ENCODE data around the gene SLC8A1.

DNA sequence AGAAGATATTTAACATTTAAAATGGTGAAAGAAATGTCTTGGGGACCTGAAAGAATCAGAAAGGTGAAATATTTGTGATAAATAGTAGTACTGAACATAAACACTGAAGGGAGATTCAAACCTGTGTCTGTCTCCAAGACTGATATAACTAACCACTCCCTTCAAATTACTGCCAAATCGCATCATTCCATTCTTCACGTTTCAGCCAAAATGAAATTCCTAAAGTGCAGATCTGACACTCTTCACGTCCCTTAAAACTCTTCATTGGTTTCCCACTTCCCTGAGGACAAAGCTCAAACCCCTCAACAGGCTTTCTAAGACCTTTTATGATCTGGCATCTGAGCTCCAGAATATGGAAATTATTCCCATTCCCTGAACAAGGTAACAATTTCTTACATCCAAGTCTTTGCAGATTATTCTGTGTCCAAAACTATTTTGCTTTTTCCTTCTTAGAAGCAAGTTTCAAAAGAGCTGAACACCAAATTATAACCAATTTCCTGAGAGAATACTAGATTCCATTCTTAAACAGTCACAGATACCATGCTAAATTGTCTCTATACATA is 18.9 kb downstream of the SLC8A1 start:
- TF ChIP-seq, protein P1, sequence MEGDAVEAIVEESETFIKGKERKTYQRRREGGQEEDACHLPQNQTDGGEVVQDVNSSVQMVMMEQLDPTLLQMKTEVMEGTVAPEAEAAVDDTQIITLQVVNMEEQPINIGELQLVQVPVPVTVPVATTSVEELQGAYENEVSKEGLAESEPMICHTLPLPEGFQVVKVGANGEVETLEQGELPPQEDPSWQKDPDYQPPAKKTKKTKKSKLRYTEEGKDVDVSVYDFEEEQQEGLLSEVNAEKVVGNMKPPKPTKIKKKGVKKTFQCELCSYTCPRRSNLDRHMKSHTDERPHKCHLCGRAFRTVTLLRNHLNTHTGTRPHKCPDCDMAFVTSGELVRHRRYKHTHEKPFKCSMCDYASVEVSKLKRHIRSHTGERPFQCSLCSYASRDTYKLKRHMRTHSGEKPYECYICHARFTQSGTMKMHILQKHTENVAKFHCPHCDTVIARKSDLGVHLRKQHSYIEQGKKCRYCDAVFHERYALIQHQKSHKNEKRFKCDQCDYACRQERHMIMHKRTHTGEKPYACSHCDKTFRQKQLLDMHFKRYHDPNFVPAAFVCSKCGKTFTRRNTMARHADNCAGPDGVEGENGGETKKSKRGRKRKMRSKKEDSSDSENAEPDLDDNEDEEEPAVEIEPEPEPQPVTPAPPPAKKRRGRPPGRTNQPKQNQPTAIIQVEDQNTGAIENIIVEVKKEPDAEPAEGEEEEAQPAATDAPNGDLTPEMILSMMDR (IDR thresholded peaks at IDR 0.05), result no peak
- no peak for TF ChIP-seq EZH2 (IDR thresholded peaks at IDR 0.05; ENCODE audit: borderline replicate concordance, insufficient read depth, low read depth, low read length, poor library complexity, severe bottlenecking)

Data from B cell (primary cell).